ENCODE data around the gene CNPY1.

Gene CNPY1

GRCh38 chr7:155457544-155458110, 88.7 kb downstream of the CNPY1 start:
- H3K9me3 ChIP-seq (ENCODE audit: low read length), result no peaks in the 10 kb centered on the region
- no peak overlapping the region for H3K4me3 ChIP-seq (ENCODE audit: low read depth, low read length, poor library complexity, severe bottlenecking)
- no peaks in the 10 kb centered on the region for H4K20me1 ChIP-seq (ENCODE audit: insufficient read depth, low read length)
- H3K4me2 ChIP-seq (ENCODE audit: low read length), result no peak overlapping the region
- no peaks in the 10 kb centered on the region for H3K4me1 ChIP-seq (ENCODE audit: insufficient read depth, low read length, severe bottlenecking)
- H3K9ac ChIP-seq (ENCODE audit: low read length), result no peak overlapping the region
- H3K27ac ChIP-seq (ENCODE audit: low read depth, low read length, poor library complexity, severe bottlenecking), result no peak overlapping the region
- H3K36me3 ChIP-seq (ENCODE audit: insufficient read depth, low read length), result no peaks in the 10 kb centered on the region
- no peaks in the 10 kb centered on the region for H3F3A ChIP-seq (ENCODE audit: insufficient read depth, low read length)
- no peak for TF ChIP-seq CTCF (IDR thresholded peaks at IDR 0.05; ENCODE audit: low read length)
- TF ChIP-seq EZH2 (IDR thresholded peaks at IDR 0.05; ENCODE audit: borderline replicate concordance, low read length), result no peak
- no peak overlapping the region for H2AFZ ChIP-seq (ENCODE audit: low read length)
- H3K79me2 ChIP-seq (ENCODE audit: insufficient read depth, low read length), result no peaks in the 10 kb centered on the region
- H3K9me2 ChIP-seq (ENCODE audit: low read depth, low read length), result no peaks in the 10 kb centered on the region
- 0 out of 2 replicates have a peak, but pooled peaks cover 6% of the 10 kb centered on the region for H3K27me3 ChIP-seq (ENCODE audit: insufficient read depth, low read length)

GRCh38 chr7:155456738-155457543, 89.4 kb downstream of the CNPY1 start:
- Histone ChIP-seq H4K20me1 (ENCODE audit: insufficient read depth, low read length) (no peaks in the 10 kb centered on the region), H3K79me2 (ENCODE audit: insufficient read depth, low read length) (no peaks in the 10 kb centered on the region), H3K9ac (ENCODE audit: low read length) (no peak overlapping the region), H3K9me2 (ENCODE audit: low read depth, low read length) (no peaks in the 10 kb centered on the region), H3K4me3 (ENCODE audit: low read depth, low read length, poor library complexity, severe bottlenecking) (no peak overlapping the region), H3F3A (ENCODE audit: insufficient read depth, low read length) (no peaks in the 10 kb centered on the region), H3K9me3 (ENCODE audit: low read length) (no peaks in the 10 kb centered on the region), H3K36me3 (ENCODE audit: insufficient read depth, low read length) (no peaks in the 10 kb centered on the region), H2AFZ (ENCODE audit: low read length) (no peak overlapping the region), H3K4me2 (ENCODE audit: low read length) (no peak overlapping the region), H3K27ac (ENCODE audit: low read depth, low read length, poor library complexity, severe bottlenecking) (no peak overlapping the region), H3K27me3 (ENCODE audit: insufficient read depth, low read length) (0 out of 2 replicates have a peak, but pooled peaks cover 6% of the 10 kb centered on the region), H3K4me1 (ENCODE audit: insufficient read depth, low read length, severe bottlenecking) (no peaks in the 10 kb centered on the region)
- no peak for TF ChIP-seq EZH2 (IDR thresholded peaks at IDR 0.05; ENCODE audit: borderline replicate concordance, low read length)

- no peaks in the 10 kb centered on the region for H3K9me2 ChIP-seq (ENCODE audit: low read depth, low read length)
- no peak overlapping the region for H3K4me2 ChIP-seq (ENCODE audit: low read length)
Measured at GRCh38 chr7:155455776-155456737, 90.3 kb downstream of the CNPY1 start.

More at GRCh38 chr7:155455776-155456737, 90.3 kb downstream of the CNPY1 start:
- no peak overlapping the region for H3K9ac ChIP-seq (ENCODE audit: low read length)
- H3K79me2 ChIP-seq (ENCODE audit: insufficient read depth, low read length), result no peaks in the 10 kb centered on the region
- no peak overlapping the region for H3K27ac ChIP-seq (ENCODE audit: low read depth, low read length, poor library complexity, severe bottlenecking)
- H2AFZ ChIP-seq (ENCODE audit: low read length), result no peak overlapping the region
- H3F3A ChIP-seq (ENCODE audit: insufficient read depth, low read length), result no peaks in the 10 kb centered on the region
- no peaks in the 10 kb centered on the region for H4K20me1 ChIP-seq (ENCODE audit: insufficient read depth, low read length)
- no peaks in the 10 kb centered on the region for H3K36me3 ChIP-seq (ENCODE audit: insufficient read depth, low read length)
- H3K9me3 ChIP-seq (ENCODE audit: low read length), result no peaks in the 10 kb centered on the region
- no peak for TF ChIP-seq CTCF (IDR thresholded peaks at IDR 0.05; ENCODE audit: low read length)
- no peak for TF ChIP-seq EZH2 (IDR thresholded peaks at IDR 0.05; ENCODE audit: borderline replicate concordance, low read length)
- H3K27me3 ChIP-seq (ENCODE audit: insufficient read depth, low read length), result 0 out of 2 replicates have a peak, but pooled peaks cover 6% of the 10 kb centered on the region
- no peaks in the 10 kb centered on the region for H3K4me1 ChIP-seq (ENCODE audit: insufficient read depth, low read length, severe bottlenecking)
- no peak overlapping the region for H3K4me3 ChIP-seq (ENCODE audit: low read depth, low read length, poor library complexity, severe bottlenecking)

Measured in OCI-LY1 (cell line).